ENCODE results near the gene UBXN1. TPM values are rescaled to one million over a fixed set of nuclear protein-coding genes. Genes with fewer than 3 reads are reported as not detected.
"Not testable (repeated sequence)": the region's sequence is repeated elsewhere in the genome, so short reads cannot be mapped to it uniquely, and the experiment has no call there.

The UBXN1 gene
- total RNA-seq, 1 experiment from 2014 or later = 100 TPM

GRCh38 chr11:62682518-62682917, 3.6 kb upstream of the UBXN1 start:
- in situ Hi-C loops (cut with HindIII; ENCODE audit: low pct_unique_long_range_greater_than_20kb, low sequenced_read_pairs) = no loop called here
- DNase-seq (ENCODE audit: low read depth, low spot score) = no peak

DNA sequence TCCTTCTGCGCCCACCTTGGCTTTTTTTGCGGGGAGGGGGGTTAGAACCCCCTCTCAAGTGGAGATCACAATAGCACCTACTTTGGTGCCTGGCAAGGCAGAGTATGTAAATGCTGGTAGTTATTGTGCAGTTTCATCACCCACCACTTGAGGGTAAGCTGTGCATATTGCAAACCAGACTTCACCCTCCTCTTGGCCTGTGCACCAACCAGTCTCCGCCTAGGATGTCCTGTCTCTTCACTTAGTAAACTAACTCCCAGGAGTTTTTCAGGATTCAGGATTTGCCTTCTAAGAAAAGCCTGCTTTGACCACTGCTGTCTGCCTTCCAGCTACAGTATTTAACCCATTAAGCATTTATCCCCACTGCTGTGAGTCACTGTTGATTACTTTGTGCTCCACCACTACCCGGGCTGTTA, 2.0 kb upstream of the UBXN1 start:
- in situ Hi-C loops (cut with HindIII; ENCODE audit: low pct_unique_long_range_greater_than_20kb, low sequenced_read_pairs) = no loop called here

GRCh38 chr11:62678433-62678769, 472 bp downstream of the UBXN1 start:
- DNase-seq (ENCODE audit: low read depth, low spot score) = no peak
- in situ Hi-C loops (cut with HindIII; ENCODE audit: low pct_unique_long_range_greater_than_20kb, low sequenced_read_pairs) = no loop called here

More for the DNA sequence above, 2.0 kb upstream of the UBXN1 start:
- peak; percentile 84 for DNase-seq (ENCODE audit: low read depth, low spot score)

DNA sequence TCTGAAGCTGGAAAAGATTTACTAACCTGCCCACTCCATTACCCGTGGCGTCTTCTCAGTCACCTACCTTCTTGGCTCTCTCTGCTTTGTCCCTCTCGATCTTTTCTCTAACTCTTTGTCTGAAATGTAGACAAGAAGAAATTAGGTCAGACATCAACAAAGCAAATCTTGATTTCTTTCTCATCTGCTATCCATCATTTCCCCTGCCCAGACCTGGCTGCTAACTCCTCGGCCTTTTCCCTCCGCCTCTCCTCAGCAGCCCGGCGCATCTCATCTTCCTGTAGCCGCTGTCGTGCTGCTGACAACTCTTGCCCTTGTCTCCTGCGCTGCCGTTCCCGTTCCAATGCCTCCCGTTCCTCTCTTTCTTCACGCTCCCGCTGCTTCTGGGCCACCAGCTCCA, 1.2 kb downstream of the UBXN1 start:
- no peak for DNase-seq (ENCODE audit: low read depth, low spot score)
- in situ Hi-C loops (cut with HindIII; ENCODE audit: low pct_unique_long_range_greater_than_20kb, low sequenced_read_pairs) = no loop called here

DNA sequence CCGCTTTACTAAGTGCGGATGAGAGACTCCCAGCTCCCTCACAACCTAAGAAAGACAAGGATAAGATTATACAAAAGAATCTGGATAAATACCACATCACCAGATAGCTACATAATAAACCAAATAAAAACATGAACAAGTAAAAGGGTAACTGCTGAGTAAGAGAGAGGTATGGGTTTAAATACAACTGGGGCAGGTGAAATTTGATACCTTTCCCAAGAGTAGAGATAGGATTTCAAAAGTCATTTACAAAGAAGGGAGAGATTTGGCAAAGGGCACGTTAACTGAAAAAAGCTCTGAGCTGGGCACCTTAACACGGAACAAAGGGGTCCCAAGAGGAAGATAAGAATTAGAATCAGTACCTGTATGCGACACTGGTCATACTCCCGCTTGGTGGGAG, 1.7 kb downstream of the UBXN1 start:
- in situ Hi-C loops (cut with HindIII; ENCODE audit: low pct_unique_long_range_greater_than_20kb, low sequenced_read_pairs) = no loop called here
- DNase-seq (ENCODE audit: low read depth, low spot score) = no peak

- in situ Hi-C loops (cut with HindIII; ENCODE audit: low pct_unique_long_range_greater_than_20kb, low sequenced_read_pairs) = no loop called here
- no peak for DNase-seq (ENCODE audit: low read depth, low spot score)
Observed at GRCh38 chr11:62676698-62677097, 2.2 kb downstream of the UBXN1 start.

GRCh38 chr11:62675415-62675814, 3.5 kb downstream of the UBXN1 start:
- in situ Hi-C loops (cut with HindIII; ENCODE audit: low pct_unique_long_range_greater_than_20kb, low sequenced_read_pairs); DNase-seq (ENCODE audit: low read depth, low spot score): not testable (repeated sequence)

DNA sequence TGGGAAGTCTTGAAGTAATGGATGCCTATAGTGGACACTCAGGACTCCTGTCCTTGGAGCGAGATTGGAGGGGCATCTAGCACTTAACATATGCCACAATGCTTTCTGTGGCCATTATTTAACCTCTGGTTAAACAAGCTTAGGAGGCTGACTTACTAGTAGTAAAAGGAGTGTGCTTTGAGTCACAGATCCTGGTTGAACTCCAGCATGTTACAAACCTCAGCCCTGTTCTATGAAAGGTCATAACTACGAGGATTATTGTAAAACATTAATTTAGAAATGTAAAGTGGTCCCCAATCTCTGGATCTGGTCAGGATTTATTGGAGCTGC, 5.7 kb downstream of the UBXN1 start:
- in situ Hi-C loops (cut with HindIII; ENCODE audit: low pct_unique_long_range_greater_than_20kb, low sequenced_read_pairs) = no loop called here
- no peak for DNase-seq (ENCODE audit: low read depth, low spot score)

DNA sequence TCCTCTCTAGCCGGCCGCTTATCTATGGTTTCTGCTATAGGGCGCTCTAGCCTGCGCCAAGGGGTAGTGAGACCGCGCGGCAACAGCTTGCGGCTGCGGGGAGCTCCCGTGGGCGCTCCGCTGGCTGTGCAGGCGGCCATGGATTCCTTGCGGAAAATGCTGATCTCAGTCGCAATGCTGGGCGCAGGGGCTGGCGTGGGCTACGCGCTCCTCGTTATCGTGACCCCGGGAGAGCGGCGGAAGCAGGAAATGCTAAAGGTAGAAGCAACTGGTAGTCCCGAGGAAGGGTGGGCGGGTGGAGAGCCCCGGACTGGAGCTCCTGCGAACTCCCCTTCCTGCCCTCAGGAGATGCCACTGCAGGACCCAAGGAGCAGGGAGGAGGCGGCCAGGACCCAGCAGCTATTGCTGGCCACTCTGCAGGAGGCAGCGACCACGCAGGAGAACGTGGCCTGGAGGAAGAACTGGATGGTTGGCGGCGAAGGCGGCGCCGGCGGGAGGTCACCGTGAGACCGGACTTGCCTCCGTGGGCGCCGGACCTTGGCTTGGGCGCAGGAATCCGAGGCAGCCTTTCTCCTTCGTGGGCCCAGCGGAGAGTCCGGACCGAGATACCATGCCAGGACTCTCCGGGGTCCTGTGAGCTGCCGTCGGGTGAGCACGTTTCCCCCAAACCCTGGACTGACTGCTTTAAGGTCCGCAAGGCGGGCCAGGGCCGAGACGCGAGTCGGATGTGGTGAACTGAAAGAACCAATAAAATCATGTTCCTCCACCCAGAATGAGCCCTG, 7.1 kb downstream of the UBXN1 start, which contains the start of the genes LBHD1 and UQCC3:
TSS of gene LBHD1 (minus strand) at position 660 of the 782 bp plus-strand sequence. CDS start 2,236 bp downstream, outside the sequence.
TSS of gene UQCC3 (plus strand) at position 66 of the 782 bp plus-strand sequence. CDS start at position 139, 73 bp downstream.
- in situ Hi-C loops (cut with HindIII; ENCODE audit: low pct_unique_long_range_greater_than_20kb, low sequenced_read_pairs) = no loop called here
- DNase-seq (ENCODE audit: low read depth, low spot score) = peak; percentile 74

- peak; percentile 23 for DNase-seq (ENCODE audit: low read depth, low spot score)
- in situ Hi-C loops (cut with HindIII; ENCODE audit: low pct_unique_long_range_greater_than_20kb, low sequenced_read_pairs) = no loop called here
Observed at GRCh38 chr11:62671236-62671607, 7.7 kb downstream of the UBXN1 start.

DNA sequence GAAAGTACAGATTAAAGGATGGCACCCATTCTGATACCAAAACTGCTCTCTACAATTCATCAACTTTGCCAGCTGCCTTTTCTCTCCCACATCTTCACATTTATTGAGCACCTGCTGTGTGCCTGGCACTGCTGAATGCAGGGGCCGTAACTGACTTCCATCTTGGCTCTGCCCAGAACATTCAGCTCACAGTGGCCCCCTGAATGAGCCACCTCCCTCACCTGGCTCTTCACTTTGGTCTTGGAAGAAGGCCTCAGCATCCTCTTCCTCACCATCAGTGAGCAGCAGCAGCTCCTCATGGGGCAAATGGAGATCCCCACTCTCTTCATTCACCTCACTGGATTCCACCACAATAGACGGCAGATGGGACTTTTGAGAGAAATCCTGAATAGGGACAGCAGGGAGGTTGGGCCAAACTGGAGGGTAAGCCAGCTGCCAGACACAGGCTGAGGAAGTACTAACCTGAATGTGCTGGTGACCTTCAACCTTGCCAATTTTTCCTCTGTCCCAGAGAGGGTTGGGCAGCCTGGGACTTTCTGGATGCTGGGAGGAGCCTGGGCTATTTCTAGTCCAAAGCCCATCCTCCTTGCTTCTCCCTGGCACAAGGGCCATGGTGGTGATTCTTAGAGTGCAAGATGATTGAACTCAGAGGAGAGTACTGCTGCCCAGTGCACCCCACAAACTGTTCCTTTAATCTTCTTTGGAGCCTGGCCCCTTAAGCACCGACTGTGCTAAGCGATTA, 9.3 kb downstream of the UBXN1 start:
- no peak for DNase-seq (ENCODE audit: low read depth, low spot score)
- in situ Hi-C loops (cut with HindIII; ENCODE audit: low pct_unique_long_range_greater_than_20kb, low sequenced_read_pairs) = no loop called here

GRCh38 chr11:62667460-62667859, 11.4 kb downstream of the UBXN1 start:
- DNase-seq (ENCODE audit: low read depth, low spot score) = no peak
- in situ Hi-C loops (cut with HindIII; ENCODE audit: low pct_unique_long_range_greater_than_20kb, low sequenced_read_pairs) = no loop called here

GRCh38 chr11:62666259-62666926, 12.5 kb downstream of the UBXN1 start:
- DNase-seq (ENCODE audit: low read depth, low spot score) = no peak
- in situ Hi-C loops (cut with HindIII; ENCODE audit: low pct_unique_long_range_greater_than_20kb, low sequenced_read_pairs) = no loop called here

DNA sequence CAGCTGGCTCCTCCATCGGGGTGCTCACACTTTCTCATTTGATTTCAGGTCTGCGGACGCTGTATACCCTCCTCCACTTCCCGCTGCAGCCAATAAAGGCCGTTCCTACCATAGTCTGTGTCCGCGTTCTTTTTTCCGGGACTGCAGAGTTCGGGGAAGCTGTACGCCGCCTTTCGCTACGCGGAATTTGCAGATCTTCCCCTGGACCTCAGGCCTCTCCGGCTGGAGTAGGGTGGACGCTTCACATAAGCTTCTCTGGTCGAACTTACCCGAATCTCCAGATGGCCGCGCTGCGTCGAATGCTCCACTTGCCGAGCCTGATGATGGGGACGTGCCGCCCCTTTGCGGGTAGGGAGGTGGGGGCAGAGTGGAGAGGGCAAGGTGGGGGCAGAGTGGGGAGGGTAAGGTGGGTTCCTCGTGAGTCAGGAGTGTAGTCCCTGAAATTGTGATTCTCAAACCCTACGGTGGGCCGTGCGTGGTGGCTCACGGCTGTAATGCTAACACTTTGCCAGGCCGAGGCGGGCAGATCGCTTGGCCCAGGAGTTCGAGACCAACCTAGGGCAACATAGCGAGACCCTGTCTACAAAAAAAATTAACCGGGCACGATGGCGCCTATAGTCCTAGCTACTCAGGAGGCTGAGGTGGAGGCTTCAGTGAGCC, 13.1 kb downstream of the UBXN1 start:
- DNase-seq (ENCODE audit: low read depth, low spot score) = no peak
- in situ Hi-C loops (cut with HindIII; ENCODE audit: low pct_unique_long_range_greater_than_20kb, low sequenced_read_pairs) = no loop called here

DNA sequence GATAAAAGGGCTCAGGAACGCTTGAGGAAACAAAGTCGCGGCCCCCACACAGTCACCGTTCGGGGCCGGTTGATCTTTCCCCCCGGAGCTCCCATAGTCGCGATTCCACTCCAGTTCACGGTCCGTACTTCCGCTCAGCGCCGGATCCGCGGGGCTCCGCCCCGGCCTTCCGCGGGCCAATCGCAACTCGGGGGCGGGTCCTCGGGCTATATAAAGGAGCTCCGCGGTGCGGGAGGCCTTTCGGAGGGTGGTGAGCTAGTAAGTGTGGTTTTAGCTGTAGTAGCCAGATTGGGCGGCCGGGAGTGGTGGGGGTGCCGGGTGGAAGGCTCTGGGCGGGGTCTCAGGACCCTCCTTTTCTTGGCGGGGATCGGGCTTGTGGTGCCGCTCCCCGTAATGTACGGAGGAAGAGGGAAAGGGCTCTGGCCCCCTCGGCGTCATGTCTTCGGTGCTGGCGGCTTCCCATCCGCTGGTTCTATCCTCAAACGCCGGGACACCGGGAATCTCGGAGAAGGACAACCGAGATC, 13.7 kb downstream of the UBXN1 start, which contains the start of the genes C11orf98 and CSKMT:
TSS of gene C11orf98 (minus strand) at position 136 of the 524 bp plus-strand sequence. CDS start at position 95, 41 bp downstream.
TSS of gene CSKMT (plus strand) at position 238 of the 524 bp plus-strand sequence. CDS start 568 bp downstream, outside the sequence.
- in situ Hi-C loops (cut with HindIII; ENCODE audit: low pct_unique_long_range_greater_than_20kb, low sequenced_read_pairs) = no loop called here
- DNase-seq (ENCODE audit: low read depth, low spot score) = peak; percentile 87

DNA sequence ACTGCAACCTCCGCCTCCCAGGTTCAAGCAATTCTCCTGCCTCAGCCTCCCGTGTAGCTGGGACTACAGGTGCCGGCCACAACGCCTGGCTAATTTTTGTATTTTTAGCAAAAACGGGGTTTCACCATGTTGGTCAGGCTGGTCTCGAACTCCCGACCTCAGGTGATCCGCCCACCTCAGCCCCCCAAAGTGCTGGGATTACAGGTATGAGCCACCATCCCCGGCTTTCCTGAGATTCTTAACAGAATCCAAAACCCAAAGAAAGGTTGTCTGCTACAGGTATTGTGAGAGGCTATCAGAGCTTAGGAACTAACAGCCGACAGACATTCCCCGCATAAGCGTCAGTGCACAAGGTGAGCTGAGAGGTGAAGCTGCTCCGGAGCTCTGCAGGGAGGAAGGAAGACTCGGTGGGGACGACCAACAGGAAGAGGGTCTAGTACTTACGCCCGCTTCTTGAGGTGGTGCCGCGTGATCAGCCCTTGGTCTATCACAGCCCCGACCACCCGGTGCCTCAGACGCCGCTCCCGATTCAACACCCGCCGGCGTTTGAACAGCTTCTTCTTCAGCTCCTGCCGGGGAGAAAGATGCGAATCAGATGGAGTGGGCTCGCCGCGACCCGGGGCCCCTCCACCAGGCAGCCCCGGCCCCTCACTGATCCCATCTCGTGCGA, 14.3 kb downstream of the UBXN1 start:
- DNase-seq (ENCODE audit: low read depth, low spot score) = peak; percentile 53
- in situ Hi-C loops (cut with HindIII; ENCODE audit: low pct_unique_long_range_greater_than_20kb, low sequenced_read_pairs) = no loop called here

DNA sequence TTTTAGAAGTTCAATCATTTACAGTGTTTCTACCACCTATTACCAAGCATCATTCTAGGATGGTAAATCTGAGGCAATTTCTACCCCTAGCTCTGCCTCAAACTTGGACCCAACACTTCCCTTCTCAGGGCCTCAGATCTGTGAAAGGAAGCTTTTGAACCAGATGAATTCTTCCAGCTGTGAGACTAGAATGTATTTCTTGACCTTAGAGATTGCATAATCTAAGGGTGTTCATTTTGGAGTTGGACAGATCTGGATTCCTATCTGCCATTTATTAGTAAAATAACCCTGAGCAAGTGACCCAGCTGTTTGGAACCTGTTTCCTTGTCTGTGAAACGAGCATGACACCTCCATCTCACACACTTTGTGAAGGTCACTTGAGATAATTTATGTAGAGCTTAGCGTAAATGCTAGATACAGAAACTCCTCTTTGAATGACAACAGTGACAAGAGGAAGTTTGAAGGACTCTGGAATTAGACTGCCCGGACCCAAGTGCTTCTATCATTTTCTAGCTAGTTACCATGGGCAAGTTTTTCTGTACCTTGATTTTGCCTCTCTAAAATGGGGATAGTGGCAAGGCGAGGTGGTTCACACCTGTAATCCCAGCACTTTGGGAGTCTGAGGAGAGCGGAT, 22.0 kb downstream of the UBXN1 start:
- no peak for DNase-seq (ENCODE audit: low read depth, low spot score)
- in situ Hi-C loops (cut with HindIII; ENCODE audit: low pct_unique_long_range_greater_than_20kb, low sequenced_read_pairs) = no loop called here

Data from SK-MEL-5 (cell line).